Aorta (tissue), 5 donors: Measurements from ENCODE around the gene SCARB1. TPM values are rescaled to one million over a fixed set of nuclear protein-coding genes. Genes with fewer than 3 reads are reported as not detected.
A peak's percentile ranks its signal among the peaks of the same experiment; 100 is the strongest.

Experiments
- ATAC-seq: fragments of 200-7000 bp; cut with Tn5 transposase; one replicate; pipeline ENCODE4 v1.9.1; 2022; ENCODE audit warnings: moderate library complexity; ENCODE audit not compliant: low FRiP score
- DNase-seq, 2 donors: peaks; one replicate each; pipeline ENCODE4 v3.0.0-alpha.2; 2020
- H3K27ac ChIP-seq, 2 donors: one replicate each; pipeline ENCODE4 v1.5.1; 2013; ENCODE audit warnings: low read length in 2 of 2, mild to moderate bottlenecking in 2 of 2, moderate library complexity in 2 of 2, control low read depth in 1 of 2, inconsistent platforms in 1 of 2, low read depth in 1 of 2
- H3K27me3 ChIP-seq, 2 donors: one replicate each; pipeline ENCODE4 v1.6.1; 2013; ENCODE audit warnings: control low read depth in 1 of 2, low read length in 1 of 2, mild to moderate bottlenecking in 1 of 2, moderate library complexity in 1 of 2; ENCODE audit not compliant: insufficient read depth in 2 of 2, control insufficient read depth in 1 of 2
- H3K36me3 ChIP-seq, 2 donors: one replicate each; pipeline ENCODE4 v1.6.1; 2013; ENCODE audit warnings: control low read depth in 1 of 2, low read length in 1 of 2, mild to moderate bottlenecking in 1 of 2; ENCODE audit not compliant: insufficient read depth in 2 of 2, control insufficient read depth in 1 of 2
- H3K4me1 ChIP-seq, 2 donors: one replicate each; pipeline ENCODE4 v1.6.1; 2013; ENCODE audit warnings: low read length in 2 of 2, control low read depth in 1 of 2, mild to moderate bottlenecking in 1 of 2, moderate library complexity in 1 of 2; ENCODE audit not compliant: insufficient read depth in 2 of 2, control insufficient read depth in 1 of 2
- H3K4me3 ChIP-seq, 2 donors: one replicate each; pipeline ENCODE4 v1.5.1; 2013; ENCODE audit warnings: low read length in 2 of 2, control low read depth in 1 of 2, mild to moderate bottlenecking in 1 of 2
- H3K9me3 ChIP-seq: one replicate; pipeline ENCODE4 v1.6.1; 2013; ENCODE audit warnings: mild to moderate bottlenecking, low read length; ENCODE audit not compliant: control insufficient read depth
- WGBS, 2 donors: extraction: QIAGEN DNeasy Blood & Tissue Kit; methylation state at CpG; one replicate each; pipeline ENCODE4 v1.1.7; 2013; 5-methylcytosine and 5-hydroxymethylcytosine counted together
- intact Hi-C, 2 donors: fragments of 100-400 bp; cut with DNase I; formaldehyde crosslinking; loops; one replicate each; pipeline versions ENCODE4 v1.14.2 to v1.15.0; 2022
- polyA plus RNA-seq, 2 donors: library from polyadenylated mRNA; stranded (reverse); fragments of 200-250 nt; gene quantifications; one replicate each; pipeline ENCODE4 v1.2.3, GENCODE V29; 2013
- total RNA-seq, 2 donors: library from RNA; stranded (reverse); fragmentation: NEBNext Ultra II Directional; extraction: Animal tissue kit (Norgen Biotek cat#: 25700); gene quantifications; one replicate each; pipeline ENCODE4 v1.2.1, GENCODE V29; 2021
- donor health status: healthy with polysubstance abuse.
- donor health status: Bipolar disorder and iron deficiency.
- donor health status: DM: no; HTN: no; CAD: no.
- donor health status: DM: no; HTN: no; CAD: no.
- donor health status: DM: yes; HTN: yes; CAD: no.

Gene SCARB1
- total and polyA plus RNA-seq, 4 donors = 6.6 to 38.5 (median 11.9) TPM

GRCh38 chr12:124731869-124732268 lies 131.8 kb downstream of the SCARB1 start:
- 78 to 79% methylated on average over 2 of the region's 2 CpGs for WGBS, 2 donors
- H3K4me3 ChIP-seq = no peak overlapping the region
- DNase-seq (no peak), ATAC-seq (no peak)
- H3K27me3 ChIP-seq = no peaks in the 10 kb centered on the region
- peak overlapping the region in 1 of 2 donors; percentile 60 for H3K27ac ChIP-seq
- H3K4me1 ChIP-seq = no peaks in the 10 kb centered on the region
- no peaks in the 10 kb centered on the region for H3K36me3 ChIP-seq
- intact Hi-C loops = loop anchor here in 1 of 2 donors (5.0 kb wide), 1 partner anchor 35 kb away; no protein-coding TSS in a partner anchor
- H3K9me3 ChIP-seq = no peaks in the 10 kb centered on the region

DNA sequence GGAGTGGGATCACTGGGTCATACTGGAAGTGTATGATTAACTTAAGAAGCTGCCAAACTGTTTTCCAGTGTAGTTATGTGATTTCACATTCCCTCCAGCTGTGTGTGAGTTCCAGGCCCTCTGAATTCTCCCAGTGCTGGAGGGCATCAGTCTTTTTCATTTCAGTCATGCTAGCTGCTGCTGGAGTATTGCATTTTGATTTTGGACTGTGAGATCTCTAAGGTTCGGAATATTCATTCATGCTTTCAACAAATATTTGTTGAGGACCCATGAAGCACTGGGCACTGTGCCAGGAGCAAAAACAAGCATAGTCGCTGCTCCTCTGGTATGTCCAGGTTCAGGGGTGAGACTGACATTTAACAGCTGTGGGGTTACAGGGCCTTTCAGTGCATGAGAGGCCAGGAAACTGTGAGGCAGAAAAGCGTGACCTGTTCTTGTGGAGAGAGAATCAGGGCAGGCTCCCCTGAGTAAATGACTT lies 133.2 kb downstream of the SCARB1 start:
- peak in 1 of 2 donors; percentile 47 for DNase-seq
- H3K9me3 ChIP-seq = no peaks in the 10 kb centered on the region
- H3K27me3 ChIP-seq = no peaks in the 10 kb centered on the region
- no peaks in the 10 kb centered on the region for H3K36me3 ChIP-seq
- ATAC-seq = no peak
- intact Hi-C loops = loop anchor here in 1 of 2 donors (5.0 kb wide), 1 partner anchor 33 kb away; no protein-coding TSS in a partner anchor
- no peaks in the 10 kb centered on the region for H3K4me1 ChIP-seq
- H3K4me3 ChIP-seq = no peak overlapping the region
- WGBS, 2 donors = 17 to 19% methylated on average over 3 of the region's 3 CpGs
- peak overlapping the region in 1 of 2 donors; percentile 47 for H3K27ac ChIP-seq

GRCh38 chr12:124727922-124728321 lies 135.7 kb downstream of the SCARB1 start:
- H3K4me1 ChIP-seq = no peaks in the 10 kb centered on the region

DNA sequence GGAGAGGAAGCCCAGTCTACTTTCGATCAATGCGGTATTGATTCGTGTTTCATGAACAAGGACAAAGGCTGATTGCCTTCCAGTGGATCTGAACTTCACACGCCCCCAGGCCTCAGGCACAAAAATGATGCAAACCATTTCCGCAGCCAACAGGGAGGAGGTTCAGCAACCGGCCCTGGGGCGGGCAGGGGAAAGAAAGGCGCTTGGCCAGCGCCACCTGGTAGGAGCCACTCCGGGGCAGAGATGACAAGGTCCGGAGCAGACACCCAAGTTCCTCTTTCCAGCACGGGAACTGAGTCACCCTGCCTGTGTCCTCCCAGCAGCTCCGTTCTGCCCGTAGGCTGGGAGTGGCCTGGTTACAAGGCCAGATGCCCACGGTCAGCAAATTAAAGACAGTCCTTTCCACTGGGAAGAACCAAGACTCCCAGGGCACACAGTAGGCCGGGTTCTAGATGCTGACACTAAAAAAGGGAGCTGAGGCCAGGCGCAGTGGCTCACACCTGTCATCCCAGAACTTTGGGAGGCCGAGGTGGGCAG lies 136.3 kb downstream of the SCARB1 start:
- no peaks in the 10 kb centered on the region for H3K4me1 ChIP-seq
- H3K9me3 ChIP-seq = no peaks in the 10 kb centered on the region
- no peak overlapping the region for H3K4me3 ChIP-seq
- peak; percentile 87 to 93 for DNase-seq
- WGBS, 2 donors = 77 to 94% methylated on average over 18 of the region's 18 CpGs
- no peaks in the 10 kb centered on the region for H3K27me3 ChIP-seq
- no peak overlapping the region for H3K27ac ChIP-seq
- no peaks in the 10 kb centered on the region for H3K36me3 ChIP-seq
- intact Hi-C loops = no loop called here
- peak; percentile 86 for ATAC-seq

More at GRCh38 chr12:124727922-124728321, 135.7 kb downstream of the SCARB1 start:
- DNase-seq (no peak), ATAC-seq (no peak)
- H3K27ac ChIP-seq = no peak overlapping the region
- WGBS, 2 donors = 72 to 80% methylated on average over 10 of the region's 10 CpGs
- intact Hi-C loops = no loop called here
- H3K27me3 ChIP-seq = no peaks in the 10 kb centered on the region
- no peaks in the 10 kb centered on the region for H3K36me3 ChIP-seq
- H3K4me3 ChIP-seq = no peak overlapping the region
- H3K9me3 ChIP-seq = no peaks in the 10 kb centered on the region

Other genes with a start within 250 kb of the SCARB1 start
- gene UBC, start 50.8 kb upstream of the SCARB1 start, total RNA-seq = 1,000 to 10,000 TPM in 1 of 2 donors, 100 to 1,000 TPM in 1; 956 to 1,844 TPM
- 1,000 to 10,000 TPM in 1 of 2 donors, 100 to 1,000 TPM in 1; 667 to 1,550 TPM for gene UBC, start 50.8 kb upstream of the SCARB1 start, polyA plus RNA-seq
- 10 to 100 TPM; 14.8 to 17.1 TPM for gene DHX37, start 125.3 kb upstream of the SCARB1 start, total RNA-seq
- gene DHX37, start 125.3 kb upstream of the SCARB1 start, polyA plus RNA-seq = 1 to 10 TPM; 3.9 to 8.6 TPM
- 1 to 10 TPM; 3.6 to 5.2 TPM for gene BRI3BP, start 129.8 kb upstream of the SCARB1 start, total RNA-seq
- gene BRI3BP, start 129.8 kb upstream of the SCARB1 start, polyA plus RNA-seq = 1 to 10 TPM; 1.7 to 3.3 TPM
- gene AACS, start 201.6 kb upstream of the SCARB1 start, total RNA-seq = 10 to 100 TPM; 16.6 to 27.4 TPM
- gene AACS, start 201.6 kb upstream of the SCARB1 start, polyA plus RNA-seq = 1 to 10 TPM; 6.6 to 7.7 TPM